Esophagus squamous epithelium (tissue), 4 donors: Measurements from ENCODE around the gene CACNG4.

Experiments
- CTCF ChIP-seq, 6 experiments: fragments of 450-650 bp in 4 of 6; fragments of 200-600 bp in 2 of 6; sonication (generic) in 2 of 6; IDR thresholded peaks; one replicate each; pipeline ENCODE4 v1.5.1; 2016 to 2019; ENCODE audit warnings: antibody characterized with exemption in 6 of 6, mild to moderate bottlenecking in 4 of 6, moderate library complexity in 4 of 6
- POLR2A ChIP-seq, 4 donors: fragments of 450-650 bp; IDR thresholded peaks; one replicate each; pipeline ENCODE4 v1.6.1; 2017; ENCODE audit warnings: antibody characterized with exemption in 4 of 4, mild to moderate bottlenecking in 4 of 4, moderate library complexity in 3 of 4

DNA sequence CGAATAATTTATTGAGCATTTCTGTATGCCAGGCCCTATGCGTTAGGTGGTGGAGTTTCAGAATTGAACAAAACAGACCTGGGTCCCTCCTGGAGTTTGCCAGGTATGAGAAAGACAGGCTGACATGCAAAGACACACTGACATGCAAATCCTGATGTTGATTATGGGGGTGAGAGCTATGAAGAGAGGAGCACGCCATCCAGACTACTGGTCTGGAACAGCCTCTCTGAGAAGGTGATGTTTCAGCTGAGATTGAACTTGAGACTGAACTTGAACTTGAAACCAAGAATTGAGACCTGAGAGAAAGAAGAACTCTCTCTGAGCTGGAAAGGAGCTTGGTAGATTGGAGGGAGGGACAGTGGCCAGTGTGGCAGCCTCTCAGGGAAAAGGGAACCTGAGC is 14.2 kb upstream of the CACNG4 start:
- TF ChIP-seq CTCF (IDR thresholded peaks at IDR 0.05) (no peak), POLR2A (IDR thresholded peaks at IDR 0.05) (no peak)
